Thoracic aorta (tissue), 2 donors: ENCODE results near the gene MAP3K5. TPM values are rescaled to one million over a fixed set of nuclear protein-coding genes. Genes with fewer than 3 reads are reported as not detected.
"Not testable (repeated sequence)": the region's sequence is repeated elsewhere in the genome, so short reads cannot be mapped to it uniquely, and the experiment has no call there.

Source experiments
- ATAC-seq: fragments of 150-250 bp; one replicate; pipeline ENCODE4 v1.8.0; 2017; ENCODE audit warnings: low read depth; ENCODE audit not compliant: insufficient number of reproducible peaks, low FRiP score
- DNase-seq: peaks from one replicate; pipeline ENCODE4 v3.0.0-alpha.2; 2020; ENCODE audit warnings: low spot score
- H3K27ac ChIP-seq, 2 donors: fragments of 200-600 bp; sonication (generic); 1 replicate in 1 of 2; 2 replicates in 1 of 2; pipeline ENCODE4 v1.5.1; 2016; ENCODE audit warnings: mild to moderate bottlenecking in 2 of 2, moderate library complexity in 2 of 2
- H3K27me3 ChIP-seq: fragments of 200-600 bp; sonication (generic); replicated peaks from 2 replicates; pipeline ENCODE4 v1.6.0; 2016; ENCODE audit warnings: mild to moderate bottlenecking; ENCODE audit not compliant: insufficient read depth
- H3K36me3 ChIP-seq: fragments of 200-600 bp; sonication (generic); one replicate; pipeline ENCODE4 v1.5.1; 2016
- H3K4me1 ChIP-seq, 2 donors: fragments of 200-600 bp; sonication (generic); 1 replicate in 1 of 2; 2 replicates in 1 of 2; pipeline versions ENCODE4 v1.5.1 to v1.6.0; 2016; ENCODE audit warnings: low read depth in 2 of 2, mild to moderate bottlenecking in 1 of 2; ENCODE audit not compliant: control insufficient read depth in 1 of 2
- H3K4me3 ChIP-seq: fragments of 200-600 bp; sonication (generic); 2 replicates; pipeline ENCODE4 v1.5.1; 2016; ENCODE audit warnings: mild to moderate bottlenecking
- H3K9me3 ChIP-seq: fragments of 200-600 bp; sonication (generic); 2 replicates; pipeline ENCODE4 v1.5.1; 2016
- total RNA-seq, 2 donors: library from RNA; depleted of rRNA; stranded (reverse); fragments of >200 nt; gene quantifications; one replicate each; pipeline versions ENCODE4 v1.1.0 to v1.2.3, GENCODE V29; 2016
- TF ChIP-seq, protein P1 (sequence below): fragments of 200-600 bp; sonication (generic); IDR thresholded peaks from one replicate; pipeline ENCODE4 v1.5.1; 2019; ENCODE audit warnings: antibody characterized with exemption

MAP3K5 gene
- total RNA-seq, 2 donors from 2014 or later, result 73.6 to 101 TPM

DNA sequence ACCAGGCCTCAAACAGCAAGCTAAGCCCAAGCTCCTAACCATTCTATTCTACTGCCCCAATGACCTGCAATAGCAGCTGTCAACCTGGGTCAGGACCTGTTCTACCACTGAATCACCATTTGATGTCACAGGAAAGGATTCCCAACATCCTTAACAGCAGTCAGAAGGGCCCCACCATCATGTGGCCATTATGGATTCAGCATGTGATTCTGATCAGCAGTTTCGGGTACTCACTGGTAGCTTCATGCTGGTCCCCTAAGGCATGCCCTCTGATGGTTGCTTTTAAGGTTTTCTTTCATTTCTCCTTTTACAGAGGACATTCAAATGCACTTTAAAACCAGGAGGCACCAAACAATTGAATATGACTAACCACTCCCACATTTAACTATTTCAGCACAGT lies 204.8 kb downstream of the MAP3K5 start:
- H3K9me3 ChIP-seq, result no peaks in the 10 kb centered on the region
- no peaks in the 10 kb centered on the region for H3K27me3 ChIP-seq
- H3K4me1 ChIP-seq, result peaks cover 19 to 52% of the 10 kb centered on the region in 2 donors
- H3K36me3 ChIP-seq, result peaks cover 43% of the 10 kb centered on the region
- peak overlapping the region; percentile 86 to 95 for H3K27ac ChIP-seq
- H3K4me3 ChIP-seq, result no peak overlapping the region
- TF ChIP-seq, protein P1, sequence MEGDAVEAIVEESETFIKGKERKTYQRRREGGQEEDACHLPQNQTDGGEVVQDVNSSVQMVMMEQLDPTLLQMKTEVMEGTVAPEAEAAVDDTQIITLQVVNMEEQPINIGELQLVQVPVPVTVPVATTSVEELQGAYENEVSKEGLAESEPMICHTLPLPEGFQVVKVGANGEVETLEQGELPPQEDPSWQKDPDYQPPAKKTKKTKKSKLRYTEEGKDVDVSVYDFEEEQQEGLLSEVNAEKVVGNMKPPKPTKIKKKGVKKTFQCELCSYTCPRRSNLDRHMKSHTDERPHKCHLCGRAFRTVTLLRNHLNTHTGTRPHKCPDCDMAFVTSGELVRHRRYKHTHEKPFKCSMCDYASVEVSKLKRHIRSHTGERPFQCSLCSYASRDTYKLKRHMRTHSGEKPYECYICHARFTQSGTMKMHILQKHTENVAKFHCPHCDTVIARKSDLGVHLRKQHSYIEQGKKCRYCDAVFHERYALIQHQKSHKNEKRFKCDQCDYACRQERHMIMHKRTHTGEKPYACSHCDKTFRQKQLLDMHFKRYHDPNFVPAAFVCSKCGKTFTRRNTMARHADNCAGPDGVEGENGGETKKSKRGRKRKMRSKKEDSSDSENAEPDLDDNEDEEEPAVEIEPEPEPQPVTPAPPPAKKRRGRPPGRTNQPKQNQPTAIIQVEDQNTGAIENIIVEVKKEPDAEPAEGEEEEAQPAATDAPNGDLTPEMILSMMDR, result no peak
- ATAC-seq, result no peak
- no peak for DNase-seq

DNA sequence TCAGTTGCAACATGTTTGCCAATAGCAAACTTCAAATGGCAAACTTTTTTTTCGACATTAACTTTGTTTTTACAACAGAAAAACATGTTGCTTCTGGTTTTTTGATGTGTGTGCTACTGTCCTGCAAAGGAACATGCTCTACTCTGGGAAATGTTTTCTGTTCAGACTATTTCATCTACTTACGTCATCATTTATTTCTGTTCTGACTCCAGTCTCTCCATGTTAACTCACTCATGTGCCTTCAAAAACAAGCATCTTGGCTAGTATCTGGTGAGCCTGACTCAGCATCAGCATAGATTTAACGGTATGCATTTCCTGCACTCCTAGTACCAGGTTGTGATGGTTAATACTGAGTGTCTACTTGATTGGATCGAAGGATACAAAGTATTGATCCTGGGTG lies 206.0 kb downstream of the MAP3K5 start:
- no peak overlapping the region for H3K4me3 ChIP-seq
- DNase-seq (no peak), ATAC-seq (peak; percentile 79)
- no peaks in the 10 kb centered on the region for H3K9me3 ChIP-seq
- peaks cover 31% of the 10 kb centered on the region for H3K36me3 ChIP-seq
- H3K27me3 ChIP-seq, result no peaks in the 10 kb centered on the region
- TF ChIP-seq, protein P1, result no peak
- peaks cover 19 to 54% of the 10 kb centered on the region in 2 donors for H3K4me1 ChIP-seq
- peak overlapping the region; percentile 86 to 95 for H3K27ac ChIP-seq

DNA sequence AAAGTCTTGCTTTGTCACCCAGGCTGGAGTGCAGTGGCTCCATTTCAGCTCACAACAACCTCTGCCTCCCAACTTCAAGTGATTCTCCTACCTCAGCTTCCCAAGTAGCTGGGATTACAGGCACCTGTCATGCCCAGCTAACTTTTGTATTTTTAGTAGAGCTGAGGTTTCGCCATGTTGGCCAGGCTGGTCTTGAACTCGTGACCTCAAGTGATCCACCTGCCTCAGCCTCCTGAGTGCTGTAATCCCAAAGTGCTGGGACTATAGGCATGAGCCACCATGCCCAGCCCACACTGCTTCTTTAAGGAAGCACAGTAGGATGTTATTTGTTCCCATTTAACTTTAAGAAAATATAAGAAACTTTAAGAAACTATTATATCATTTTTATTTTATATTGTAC lies 206.8 kb downstream of the MAP3K5 start:
- not testable (repeated sequence) for H3K27me3 ChIP-seq, ATAC-seq, DNase-seq, H3K4me3 ChIP-seq, H3K9me3 ChIP-seq
- H3K27ac ChIP-seq, result peak overlapping the region; percentile 86 to 95
- H3K36me3 ChIP-seq, result peaks cover 28% of the 10 kb centered on the region
- H3K4me1 ChIP-seq, result peaks cover 19 to 54% of the 10 kb centered on the region in 2 donors

DNA sequence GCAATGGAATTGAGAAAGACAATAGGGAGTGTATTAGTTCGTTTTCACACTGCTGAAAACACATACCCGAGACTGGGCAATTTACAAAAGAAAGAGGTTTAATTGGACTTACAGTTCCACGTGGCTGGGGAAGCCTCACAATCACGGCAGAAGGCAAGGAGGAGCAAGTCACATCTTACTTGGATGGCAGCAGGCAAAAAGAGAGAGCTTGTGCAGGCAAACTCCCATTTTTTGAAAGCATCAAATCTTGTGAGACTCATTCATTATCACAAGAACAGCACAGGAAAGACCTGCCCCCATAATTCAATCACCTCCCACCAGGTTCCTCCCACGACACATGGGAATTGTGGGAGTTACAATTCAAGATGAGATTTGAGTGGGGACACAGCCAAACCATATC lies 208.0 kb downstream of the MAP3K5 start:
- not testable (repeated sequence) for H3K27me3 ChIP-seq, H3K9me3 ChIP-seq, H3K4me3 ChIP-seq, DNase-seq, ATAC-seq
- Histone ChIP-seq H3K36me3 (peaks cover 23% of the 10 kb centered on the region), H3K4me1 (peaks cover 19 to 54% of the 10 kb centered on the region in 2 donors), H3K27ac (peak overlapping the region; percentile 86 to 95)

DNA sequence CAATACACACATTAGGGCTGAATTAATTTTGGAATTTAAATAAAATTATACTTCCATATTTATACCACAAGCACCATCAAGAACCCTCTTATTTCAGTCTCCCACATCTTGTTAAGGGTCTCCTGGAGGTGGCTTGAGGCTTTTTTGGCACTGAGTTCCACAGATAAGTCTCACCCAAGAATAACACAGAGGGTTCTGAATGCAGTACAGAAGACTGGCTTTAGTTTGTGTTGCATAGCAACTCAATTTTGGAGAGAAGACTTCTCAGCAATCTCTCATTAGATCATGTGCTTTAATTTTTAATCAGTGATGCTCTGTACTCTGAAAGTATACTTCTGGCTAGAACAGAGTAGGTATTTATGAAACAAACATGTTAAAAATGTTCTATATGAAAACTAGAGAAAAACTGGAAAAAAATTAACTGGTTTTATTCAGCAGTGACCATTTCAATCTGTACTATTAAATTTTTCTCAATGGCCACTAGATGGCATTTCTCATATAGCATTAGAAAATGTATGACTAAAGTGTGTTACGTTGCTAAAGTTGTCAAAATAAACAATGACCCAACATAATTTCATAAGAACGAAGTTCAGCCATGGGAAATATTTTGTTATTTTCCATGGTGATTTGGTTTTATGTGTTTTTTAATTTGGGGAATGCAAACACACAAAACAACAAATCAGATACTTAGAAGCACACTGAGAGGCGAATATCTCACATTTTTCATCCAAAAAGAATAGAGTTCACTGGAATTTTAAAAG lies 209.4 kb downstream of the MAP3K5 start:
- DNase-seq, result no peak
- no peaks in the 10 kb centered on the region for H3K27me3 ChIP-seq
- no peak overlapping the region for H3K4me3 ChIP-seq
- H3K9me3 ChIP-seq, result no peaks in the 10 kb centered on the region
- TF ChIP-seq, protein P1, result peak; percentile 56
- ATAC-seq, result peak; percentile 51
- H3K36me3 ChIP-seq, result peaks cover 17% of the 10 kb centered on the region
- H3K4me1 ChIP-seq, result peaks cover 19 to 52% of the 10 kb centered on the region in 2 donors
- peak overlapping the region; percentile 86 to 95 for H3K27ac ChIP-seq

DNA sequence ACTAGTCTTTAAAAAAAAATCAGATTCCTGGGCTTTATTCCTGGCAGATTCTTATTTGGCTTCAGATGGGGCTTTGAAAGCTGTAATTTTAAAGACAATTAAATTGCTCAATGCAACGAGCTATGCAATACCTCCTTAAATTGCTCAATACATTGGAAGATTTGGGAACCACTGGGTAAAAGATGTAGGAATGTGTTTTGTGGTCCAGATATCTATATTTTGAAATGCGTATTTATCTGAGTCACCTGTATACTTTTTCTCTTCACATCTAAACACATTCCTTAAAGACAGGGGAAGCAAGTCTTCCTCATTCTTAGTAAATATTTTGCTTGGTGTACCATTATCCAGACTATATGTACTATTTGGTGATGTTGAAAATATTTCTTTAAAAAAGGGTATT lies 212.5 kb downstream of the MAP3K5 start:
- Histone ChIP-seq H3K36me3 (peaks cover 28% of the 10 kb centered on the region), H3K9me3 (no peaks in the 10 kb centered on the region)

More for the DNA sequence above, 212.5 kb downstream of the MAP3K5 start:
- TF ChIP-seq, protein P1, result no peak
- peaks cover 6 to 23% of the 10 kb centered on the region in 2 donors for H3K4me1 ChIP-seq
- DNase-seq, result no peak
- no peaks in the 10 kb centered on the region for H3K27me3 ChIP-seq
- no peak overlapping the region for H3K4me3 ChIP-seq
- no peak for ATAC-seq
- H3K27ac ChIP-seq, result no peak overlapping the region
